Choroid plexus epithelial cell (primary cell): Measurements from ENCODE around the gene PRSS53.

Experiments used
- DNase-seq: peaks from one replicate; pipeline ENCODE4 v3.0.0-alpha.2; 2010; ENCODE audit warnings: low read depth
- H3K4me3 ChIP-seq: 2 replicates; pipeline ENCODE4 v1.5.1; 2011; ENCODE audit warnings: low read depth, mild to moderate bottlenecking, control low read depth, low read length, moderate library complexity
- CTCF ChIP-seq: conservative IDR thresholded peaks from 2 replicates; pipeline ENCODE4 v1.5.1; 2011; ENCODE audit warnings: low read depth, mild to moderate bottlenecking, control low read depth, inconsistent platforms, low read length, moderate library complexity

The PRSS53 gene

GRCh38 chr16:31050280-31051030, 38.3 kb downstream of the PRSS53 start:
- no peak for TF ChIP-seq CTCF
- no peak for DNase-seq
- no peak overlapping the region for H3K4me3 ChIP-seq

DNA sequence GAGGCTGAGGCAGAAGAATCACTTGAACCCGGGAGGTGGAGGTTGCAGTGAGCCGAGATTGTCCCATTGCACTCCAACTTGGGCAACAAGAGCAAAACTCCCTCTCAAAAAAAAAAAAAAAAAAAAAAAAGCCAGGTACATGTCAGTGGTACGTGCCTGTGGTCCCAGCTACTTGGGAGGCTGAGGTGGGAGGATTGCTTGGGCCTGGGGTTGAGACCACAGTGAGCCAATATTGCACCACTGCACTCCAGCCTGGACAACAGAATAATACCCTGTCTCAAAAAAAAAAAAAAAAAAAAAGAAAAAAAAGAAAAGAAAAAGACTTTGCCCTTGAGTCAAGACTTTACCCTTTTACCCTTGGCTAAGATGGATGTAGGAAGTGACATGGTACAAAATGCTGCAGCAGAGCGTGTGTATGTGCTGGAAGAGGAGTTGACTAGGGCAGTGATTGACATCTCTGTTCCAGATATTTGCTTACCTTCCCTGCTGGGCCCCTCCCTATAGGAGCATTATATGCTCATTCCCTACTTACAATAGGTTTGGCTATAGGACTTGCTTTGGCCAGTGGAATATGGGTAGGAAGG, 44.8 kb downstream of the PRSS53 start:
- TF ChIP-seq CTCF, result no peak
- no peak overlapping the region for H3K4me3 ChIP-seq
- DNase-seq, result no peak

GRCh38 chr16:31043352-31043751, 45.4 kb downstream of the PRSS53 start:
- no peak overlapping the region for H3K4me3 ChIP-seq
- no peak for TF ChIP-seq CTCF
- no peak for DNase-seq

- no peak overlapping the region for H3K4me3 ChIP-seq
- no peak for DNase-seq
- TF ChIP-seq CTCF, result no peak
Measured at GRCh38 chr16:31042866-31043265, 45.9 kb downstream of the PRSS53 start.

- H3K4me3 ChIP-seq, result no peak overlapping the region
- DNase-seq, result no peak
- TF ChIP-seq CTCF, result no peak
Measured at GRCh38 chr16:31038993-31039392, 49.8 kb downstream of the PRSS53 start.

GRCh38 chr16:31036691-31037090, 52.1 kb downstream of the PRSS53 start:
- no peak overlapping the region for H3K4me3 ChIP-seq
- no peak for DNase-seq
- TF ChIP-seq CTCF, result no peak
